OCI-LY3 (cell line): Measurements from ENCODE around the gene DAAM2.
A peak's percentile ranks its signal among the peaks of the same experiment; 100 is the strongest.

Experiments used
- H2AFZ ChIP-seq: fragments of 200-600, 300-600 bp; shearing (Covaris generic); 2 replicates; pipeline ENCODE4 v1.6.0; 2014; ENCODE audit warnings: antibody characterized with exemption, low read depth, low read length
- H3K27ac ChIP-seq: fragments of 200-600, 300-600 bp; sonication (generic); 2 replicates; pipeline ENCODE4 v1.5.1; 2014; ENCODE audit warnings: mild to moderate bottlenecking, low read length, moderate library complexity, mixed read lengths
- H3K27me3 ChIP-seq: fragments of 200-600, 300-600 bp; sonication (generic); 2 replicates; pipeline ENCODE4 v1.6.1; 2014; ENCODE audit warnings: low read depth, low read length, mixed read lengths
- H3K36me3 ChIP-seq: fragments of 200-600, 300-600 bp; sonication (generic); replicated peaks from 2 replicates; pipeline ENCODE3; 2014; ENCODE audit warnings: low read depth, low read length, mixed read lengths
- H3K4me1 ChIP-seq: fragments of 300-600, 200-600 bp; sonication (generic); 2 replicates; pipeline ENCODE4 v1.6.1; 2014; ENCODE audit warnings: low read length, mixed read lengths
- H3K4me2 ChIP-seq: fragments of 200-600, 300-600 bp; sonication (generic); 2 replicates; pipeline ENCODE4 v1.6.1; 2014; ENCODE audit warnings: low read length, mixed read lengths
- H3K4me3 ChIP-seq: fragments of 300-600, 200-600 bp; sonication (generic); 2 replicates; pipeline ENCODE4 v1.5.1; 2014; ENCODE audit warnings: antibody characterized with exemption, mild to moderate bottlenecking, low read length, moderate library complexity
- H3K79me2 ChIP-seq: fragments of 300-600, 200-600 bp; shearing (Covaris generic); 2 replicates; pipeline ENCODE4 v1.6.1; 2014; ENCODE audit warnings: mild to moderate bottlenecking, low read length, mixed read lengths
- H3K9ac ChIP-seq: fragments of 300-600, 200-600 bp; shearing (Covaris generic); 2 replicates; pipeline ENCODE4 v1.6.0; 2014; ENCODE audit warnings: mild to moderate bottlenecking, low read length, moderate library complexity
- H3K9me3 ChIP-seq: fragments of 200-600, 300-600 bp; shearing (Covaris generic); 2 replicates; pipeline ENCODE4 v1.6.1; 2014; ENCODE audit warnings: low read length, mixed read lengths; ENCODE audit not compliant: insufficient read depth
- H4K20me1 ChIP-seq: fragments of 200-600, 300-600 bp; sonication (generic); 2 replicates; pipeline ENCODE4 v1.6.1; 2016; ENCODE audit warnings: low read length, mixed read lengths; ENCODE audit not compliant: insufficient read depth
- CTCF ChIP-seq: fragments of 200-600, 300-600 bp; sonication (generic); IDR thresholded peaks from 2 replicates; pipeline ENCODE4 v1.5.1; 2014; ENCODE audit warnings: antibody characterized with exemption, low read length, low read depth
- EZH2phosphoT487 ChIP-seq: fragments of 200-600 bp; shearing (Covaris generic); IDR thresholded peaks from 2 replicates; pipeline ENCODE4 v1.6.1; 2018; ENCODE audit warnings: antibody characterized with exemption, mixed run types, low read depth

Gene DAAM2

GRCh38 chr6:39787322-39787721 is 4.9 kb upstream of the DAAM2 start:
- Histone ChIP-seq H3K4me1 (no peaks in the 10 kb centered on the region), H3K27me3 (no peaks in the 10 kb centered on the region), H3K9me3 (0 out of 2 replicates have a peak, but pooled peaks cover 4% of the 10 kb centered on the region), H3K36me3 (no peaks in the 10 kb centered on the region), H2AFZ (no peak overlapping the region), H3K27ac (no peak overlapping the region), H4K20me1 (no peaks in the 10 kb centered on the region), H3K9ac (no peak overlapping the region), H3K4me2 (no peak overlapping the region), H3K79me2 (no peaks in the 10 kb centered on the region), H3K4me3 (no peak overlapping the region)
- TF ChIP-seq CTCF (no peak), EZH2phosphoT487 (no peak)

- H3K36me3 ChIP-seq: no peaks in the 10 kb centered on the region
- H3K4me3 ChIP-seq: no peak overlapping the region
- no peaks in the 10 kb centered on the region for H4K20me1 ChIP-seq
- H2AFZ ChIP-seq: no peak overlapping the region
- no peaks in the 10 kb centered on the region for H3K79me2 ChIP-seq
- H3K27ac ChIP-seq: no peak overlapping the region
- H3K4me2 ChIP-seq: no peak overlapping the region
- no peak overlapping the region for H3K9ac ChIP-seq
- H3K4me1 ChIP-seq: no peaks in the 10 kb centered on the region
- TF ChIP-seq CTCF (no peak), EZH2phosphoT487 (no peak)
- no peaks in the 10 kb centered on the region for H3K9me3 ChIP-seq
- no peaks in the 10 kb centered on the region; the same call in 1 of the 2 replicates for H3K27me3 ChIP-seq
Observed at GRCh38 chr6:39790772-39791171, 1.4 kb upstream of the DAAM2 start.

- Histone ChIP-seq H3K4me2 (no peak overlapping the region), H2AFZ (no peak overlapping the region), H3K9ac (no peak overlapping the region), H3K27me3 (no peaks in the 10 kb centered on the region; the same call in 1 of the 2 replicates), H4K20me1 (no peaks in the 10 kb centered on the region), H3K4me3 (no peak overlapping the region), H3K36me3 (no peaks in the 10 kb centered on the region), H3K27ac (no peak overlapping the region), H3K9me3 (no peaks in the 10 kb centered on the region), H3K79me2 (no peaks in the 10 kb centered on the region), H3K4me1 (no peaks in the 10 kb centered on the region)
- peak; percentile 35; the same call in 1 of the 2 replicates for TF ChIP-seq CTCF
- TF ChIP-seq EZH2phosphoT487: no peak
Observed at GRCh38 chr6:39791311-39791710, 865 bp upstream of the DAAM2 start.

- peaks cover 3% of the 10 kb centered on the region; the same call in 1 of the 2 replicates for H3K27me3 ChIP-seq
- H3K27ac ChIP-seq: no peak overlapping the region
- H3K9ac ChIP-seq: no peak overlapping the region
- no peak overlapping the region for H2AFZ ChIP-seq
- H3K79me2 ChIP-seq: no peaks in the 10 kb centered on the region
- no peak overlapping the region for H3K4me3 ChIP-seq
- H3K9me3 ChIP-seq: no peaks in the 10 kb centered on the region
- no peak overlapping the region for H3K4me2 ChIP-seq
- H3K4me1 ChIP-seq: no peaks in the 10 kb centered on the region
- TF ChIP-seq CTCF (no peak), EZH2phosphoT487 (no peak)
- no peaks in the 10 kb centered on the region for H3K36me3 ChIP-seq
- H4K20me1 ChIP-seq: no peaks in the 10 kb centered on the region
Observed at GRCh38 chr6:39792540-39793450, 619 bp downstream of the DAAM2 start.
